Stimulated activated CD4-positive, alpha-beta T cell treated with anti-CD3 and anti-CD28 coated beads, Interleukin-12 subunit alpha, Interleukin-12 subunit beta, amount 100 ng/mL, for 4 hours (primary cell): Measurements from ENCODE around the gene IL4I1.

Source experiments
- DNase-seq: peaks from one replicate; pipeline ENCODE4 v3.0.0-alpha.2; 2020

The IL4I1 gene

DNA sequence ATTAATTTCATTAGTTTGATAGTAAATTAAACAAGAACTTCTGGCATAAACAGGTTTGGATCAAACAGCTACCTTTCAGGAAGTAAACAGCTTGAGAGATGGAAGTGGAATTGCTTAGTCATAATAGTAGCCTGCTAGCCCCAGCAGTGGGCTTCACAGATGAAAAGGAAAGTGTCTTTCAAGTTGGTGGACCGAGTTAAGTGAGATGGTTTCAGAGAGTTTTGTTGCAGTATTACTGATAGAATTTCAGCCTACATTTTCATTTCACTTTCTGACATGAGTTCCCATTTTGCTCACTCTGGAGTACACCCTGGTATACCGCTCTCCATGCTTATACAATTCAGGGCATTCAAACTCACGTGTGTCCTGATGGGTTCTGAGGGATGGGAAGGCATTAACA is 47.7 kb downstream of the IL4I1 start:
- no peak for DNase-seq

DNA sequence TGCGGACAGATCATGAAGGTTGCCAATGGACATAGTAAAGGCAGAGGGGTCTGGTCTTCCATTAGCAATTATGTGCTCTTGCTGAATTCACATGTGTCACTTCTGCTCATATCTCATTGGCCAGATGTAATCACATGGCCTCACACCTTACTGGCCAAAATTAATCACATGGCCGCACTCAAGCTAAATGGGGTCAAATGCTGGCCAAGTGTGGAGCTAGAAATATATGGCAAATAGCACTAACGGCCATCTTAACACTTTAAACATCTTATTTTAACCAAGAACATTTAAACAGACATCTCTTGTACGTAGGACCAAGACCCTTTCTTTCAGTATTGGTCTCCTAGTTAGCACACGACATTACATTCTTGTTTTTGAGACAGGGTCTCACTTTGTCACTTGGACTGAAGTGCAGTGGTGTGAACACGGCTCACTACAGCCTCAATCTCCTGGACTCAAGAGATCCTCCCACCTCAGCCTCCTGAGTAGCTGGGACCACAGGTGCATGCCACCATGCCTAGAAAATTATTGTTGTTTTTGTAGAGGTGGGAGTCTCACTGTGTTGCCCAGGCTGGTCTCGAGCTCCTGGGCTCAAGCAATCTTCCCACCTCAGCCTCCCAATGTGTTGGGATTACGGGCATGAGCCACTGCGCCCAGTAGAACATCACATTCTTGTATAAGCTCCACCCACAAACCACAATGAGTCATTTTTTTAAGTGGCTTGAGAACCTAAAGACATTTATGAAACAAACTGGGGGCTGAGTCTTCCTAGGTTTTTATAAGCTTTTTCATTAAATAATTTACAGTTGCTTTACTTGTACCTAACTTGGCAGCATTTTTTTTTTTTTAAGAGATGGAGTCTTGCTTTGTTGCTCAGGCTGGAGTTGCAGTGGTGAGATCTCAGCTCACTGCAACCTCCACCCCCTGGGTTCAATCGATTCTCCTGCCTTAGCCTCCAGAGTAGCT is 48.7 kb downstream of the IL4I1 start:
- no peak for DNase-seq

DNA sequence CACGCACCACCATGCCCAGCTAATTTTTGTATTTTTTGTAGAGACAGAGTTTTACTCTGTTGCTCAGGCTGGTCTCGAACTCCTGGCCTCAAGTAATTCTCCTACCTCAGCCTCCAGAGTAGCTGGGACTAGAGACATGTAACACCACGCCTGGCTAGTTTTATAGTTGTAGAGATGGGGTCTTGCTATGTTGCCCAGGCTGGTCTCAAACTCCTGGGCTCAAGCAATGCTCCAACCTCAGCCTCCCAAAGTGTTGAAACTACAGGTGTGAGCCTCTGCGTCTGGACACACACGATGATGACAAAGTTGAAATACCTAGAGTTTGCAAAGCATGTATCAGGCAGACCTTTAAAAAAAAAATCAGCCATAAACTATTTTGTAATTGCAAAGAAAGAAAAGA is 50.3 kb downstream of the IL4I1 start:
- no peak for DNase-seq

DNA sequence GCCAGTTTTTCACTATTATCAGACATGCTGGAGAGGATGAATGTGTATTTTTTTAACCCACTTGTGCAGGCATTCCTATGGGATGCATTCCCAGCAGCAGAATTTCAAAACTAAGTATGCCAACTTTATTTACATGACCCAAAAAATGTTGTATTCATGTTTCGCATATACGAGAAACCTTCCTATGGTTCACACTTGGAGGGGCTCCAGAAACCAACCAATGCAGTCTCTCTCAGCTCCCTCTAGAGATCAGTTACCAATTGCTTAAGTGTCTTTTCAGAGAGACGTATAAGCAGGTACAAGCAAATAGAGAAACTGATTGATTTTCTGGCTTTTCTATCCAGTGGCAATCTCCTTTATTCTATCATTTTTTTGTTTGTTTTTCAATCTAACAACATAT is 51.3 kb downstream of the IL4I1 start:
- DNase-seq, result no peak

DNA sequence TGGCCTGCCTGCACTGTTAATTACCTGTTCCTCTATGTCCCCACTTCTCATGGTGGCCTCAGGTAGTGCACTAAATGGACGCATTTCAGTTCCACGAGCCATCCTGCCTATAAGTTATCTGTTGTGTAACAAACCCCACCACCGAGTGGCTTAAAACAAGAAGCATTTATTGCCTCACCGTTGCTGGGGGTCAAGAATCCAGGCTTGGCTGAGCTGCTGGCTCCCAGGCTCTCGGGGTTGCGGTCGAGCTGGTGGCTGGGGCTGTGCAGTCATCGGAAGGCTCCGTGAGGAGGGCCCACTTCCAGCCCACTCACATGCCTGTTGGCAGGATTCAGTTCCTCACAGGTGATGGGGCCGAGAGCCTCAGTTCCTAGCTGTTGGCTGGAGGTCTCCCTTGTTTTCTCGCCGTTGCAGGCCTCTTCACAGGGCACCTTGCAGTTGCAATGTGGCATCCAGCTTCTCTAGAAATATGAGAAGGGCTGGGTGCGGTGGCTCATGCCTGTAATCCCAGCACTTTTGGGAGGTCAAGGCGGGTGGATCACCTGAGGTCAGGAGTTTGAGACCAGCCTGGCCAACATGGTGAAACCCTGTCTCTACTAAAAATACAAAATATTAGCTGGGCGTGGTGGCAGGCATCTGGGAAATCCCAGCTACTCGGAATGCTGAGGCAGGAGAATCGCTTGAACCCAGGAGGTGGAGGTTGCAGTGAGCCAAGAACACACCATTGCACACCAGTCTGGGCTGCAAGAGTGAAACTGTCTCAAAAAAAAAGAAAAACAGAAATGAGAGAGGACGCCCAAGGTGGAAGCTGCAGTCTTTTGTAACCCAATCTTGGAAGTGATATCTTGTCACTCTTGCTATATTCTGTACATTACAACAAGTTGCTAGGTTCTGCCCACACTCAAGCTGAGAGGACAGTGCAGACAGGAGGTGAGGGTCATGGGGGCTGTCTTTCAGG is 52.3 kb downstream of the IL4I1 start:
- no peak for DNase-seq

- DNase-seq, result no peak
These were observed 53.4 kb downstream of the IL4I1 start for GRCh38 chr19:49843265-49843664.

DNA sequence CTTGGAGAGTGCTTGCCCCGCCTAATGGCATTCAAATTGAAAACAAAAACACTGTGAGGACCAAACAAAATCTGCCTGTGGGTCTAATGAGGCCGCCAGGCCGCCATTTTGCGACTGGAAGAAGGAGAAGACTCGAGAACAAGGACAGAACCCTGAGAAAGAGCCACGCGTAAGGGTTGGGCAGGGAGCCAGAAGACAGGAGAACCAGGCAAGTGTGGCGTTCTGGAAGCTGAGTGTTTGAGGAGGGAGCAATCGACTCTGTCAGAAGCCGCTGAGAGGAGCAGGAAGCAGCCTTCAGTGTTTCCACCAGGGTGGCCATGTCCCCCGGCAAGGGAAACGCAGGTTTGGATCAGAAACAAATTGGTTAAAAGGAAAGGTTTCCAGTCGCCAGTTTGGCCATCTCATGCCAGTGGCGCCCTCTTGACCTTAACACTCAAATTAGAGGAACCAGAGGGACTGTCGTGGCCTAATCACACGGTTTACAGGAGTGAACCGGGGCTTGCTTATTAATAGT is 55.9 kb downstream of the IL4I1 start:
- DNase-seq, result no peak

GRCh38 chr19:49840321-49840720 is 56.4 kb downstream of the IL4I1 start:
- no peak for DNase-seq

- DNase-seq, result no peak
These were observed 57.0 kb downstream of the IL4I1 start for GRCh38 chr19:49839713-49840112.
